PC-3 (cell line): ENCODE measurements around the gene MOB3A. TPM values are rescaled to one million over a fixed set of nuclear protein-coding genes. Genes with fewer than 3 reads are reported as not detected.

Source experiments
- ATAC-seq: fragments of 200-7000 bp; cut with Tn5 transposase; 2 replicates; pipeline ENCODE4 v1.9.1; 2020; ENCODE audit warnings: mild to moderate bottlenecking, moderate library complexity
- BruUV-seq: library from RNA; stranded (reverse); fragments of 400-500 nt; replicated peaks from 2 replicates; lab custom pipeline; 2021; lab: Mats Ljungman, UMichigan
- CTCF ChIA-PET: fragments of 300-600 bp; sonication (Branson Sonifier 250); formaldehyde crosslinking; loops from one replicate; lab custom pipeline; 2022; ENCODE audit warnings: antibody characterized with exemption; lab: Charles Lee
- POLR2A ChIA-PET: fragments of 300-600 bp; sonication (Branson Sonifier 250); formaldehyde crosslinking; loops from one replicate; lab custom pipeline; 2022; ENCODE audit warnings: antibody characterized with exemption; ENCODE audit not compliant: unreplicated experiment; lab: Charles Lee
- DNase-seq: peaks from one replicate; pipeline ENCODE4 v3.0.0-alpha.2; 2015
- H2AFZ ChIP-seq: fragments of 300-600 bp; sonication (generic); 2 replicates; pipeline ENCODE4 v1.6.0; 2016; ENCODE audit warnings: antibody characterized with exemption, low read length
- H3F3A ChIP-seq: fragments of 300-600 bp; sonication (generic); one replicate; pipeline ENCODE4 v1.6.0; 2017; ENCODE audit warnings: antibody characterized with exemption, low read length, control low read depth, mild to moderate bottlenecking; ENCODE audit not compliant: unreplicated experiment
- H3K27ac ChIP-seq: fragments of 300-600 bp; sonication (generic); 2 replicates; pipeline ENCODE4 v1.5.1; 2016; ENCODE audit warnings: mild to moderate bottlenecking, low read length
- H3K27me3 ChIP-seq: fragments of 300-600 bp; sonication (generic); 2 replicates; pipeline ENCODE4 v1.6.1; 2016; ENCODE audit warnings: low read length, mixed read lengths
- H3K36me3 ChIP-seq: fragments of 300-600 bp; sonication (generic); 2 replicates; pipeline ENCODE4 v1.6.1; 2016; ENCODE audit warnings: low read depth, mixed run types, low read length, mixed read lengths
- H3K4me1 ChIP-seq: fragments of 300-600 bp; sonication (generic); 2 replicates; pipeline ENCODE4 v1.5.1; 2016; ENCODE audit warnings: low read length; ENCODE audit not compliant: insufficient read depth
- H3K4me2 ChIP-seq: fragments of 300-600 bp; sonication (generic); 2 replicates; pipeline ENCODE4 v1.6.0; 2016; ENCODE audit warnings: low read length
- H3K4me3 ChIP-seq: fragments of 300-600 bp; sonication (generic); 2 replicates; pipeline ENCODE4 v1.5.1; 2016; ENCODE audit warnings: mild to moderate bottlenecking, low read length, mixed read lengths
- H3K79me2 ChIP-seq: fragments of 300-600 bp; sonication (generic); 2 replicates; pipeline ENCODE4 v1.6.1; 2017; ENCODE audit warnings: low read length, mixed read lengths
- H3K9ac ChIP-seq: fragments of 300-600 bp; sonication (generic); 2 replicates; pipeline ENCODE4 v1.6.0; 2016; ENCODE audit warnings: mild to moderate bottlenecking, low read length
- H3K9me2 ChIP-seq: fragments of 300-600 bp; sonication (generic); replicated peaks from 2 replicates; pipeline ENCODE4 v1.6.1; 2016; ENCODE audit warnings: mixed run types, low read length, mixed read lengths
- H3K9me3 ChIP-seq: fragments of 300-600 bp; sonication (generic); 2 replicates; pipeline ENCODE4 v1.6.1; 2016; ENCODE audit warnings: low read length, mixed read lengths
- H4K20me1 ChIP-seq: fragments of 300-600 bp; sonication (generic); 2 replicates; pipeline ENCODE4 v1.6.1; 2016; ENCODE audit warnings: low read length, mixed read lengths
- EZH2 ChIP-seq: fragments of 300-600 bp; sonication (generic); IDR thresholded peaks from one replicate; pipeline ENCODE4 v1.6.1; 2017; ENCODE audit warnings: antibody characterized with exemption, mild to moderate bottlenecking, low read length; ENCODE audit not compliant: unreplicated experiment
- EZH2phosphoT487 ChIP-seq: fragments of 300-600 bp; sonication (generic); IDR thresholded peaks from 2 replicates; pipeline ENCODE4 v1.6.1; 2018; ENCODE audit warnings: mild to moderate bottlenecking, antibody characterized with exemption, low read length, borderline replicate concordance
- intact Hi-C: fragments of 100-400 bp; cut with micrococcal nuclease; formaldehyde crosslinking; loops from 2 replicates; pipeline ENCODE4 v1.9.0; 2023
- total RNA-seq: library from RNA; depleted of rRNA; stranded (reverse); fragments of >200 nt; gene quantifications from 2 replicates; pipeline ENCODE4 v1.2.3, GENCODE V29; 2014
- TF ChIP-seq, protein P1 (sequence below): fragments of 300-600 bp; sonication (generic); conservative IDR thresholded peaks from 2 replicates; pipeline ENCODE4 v1.5.1; 2017; ENCODE audit warnings: antibody characterized with exemption, low read depth, mild to moderate bottlenecking, low read length

MOB3A gene
- total RNA-seq, 1 experiment from 2014 or later: 15.1 TPM

DNA sequence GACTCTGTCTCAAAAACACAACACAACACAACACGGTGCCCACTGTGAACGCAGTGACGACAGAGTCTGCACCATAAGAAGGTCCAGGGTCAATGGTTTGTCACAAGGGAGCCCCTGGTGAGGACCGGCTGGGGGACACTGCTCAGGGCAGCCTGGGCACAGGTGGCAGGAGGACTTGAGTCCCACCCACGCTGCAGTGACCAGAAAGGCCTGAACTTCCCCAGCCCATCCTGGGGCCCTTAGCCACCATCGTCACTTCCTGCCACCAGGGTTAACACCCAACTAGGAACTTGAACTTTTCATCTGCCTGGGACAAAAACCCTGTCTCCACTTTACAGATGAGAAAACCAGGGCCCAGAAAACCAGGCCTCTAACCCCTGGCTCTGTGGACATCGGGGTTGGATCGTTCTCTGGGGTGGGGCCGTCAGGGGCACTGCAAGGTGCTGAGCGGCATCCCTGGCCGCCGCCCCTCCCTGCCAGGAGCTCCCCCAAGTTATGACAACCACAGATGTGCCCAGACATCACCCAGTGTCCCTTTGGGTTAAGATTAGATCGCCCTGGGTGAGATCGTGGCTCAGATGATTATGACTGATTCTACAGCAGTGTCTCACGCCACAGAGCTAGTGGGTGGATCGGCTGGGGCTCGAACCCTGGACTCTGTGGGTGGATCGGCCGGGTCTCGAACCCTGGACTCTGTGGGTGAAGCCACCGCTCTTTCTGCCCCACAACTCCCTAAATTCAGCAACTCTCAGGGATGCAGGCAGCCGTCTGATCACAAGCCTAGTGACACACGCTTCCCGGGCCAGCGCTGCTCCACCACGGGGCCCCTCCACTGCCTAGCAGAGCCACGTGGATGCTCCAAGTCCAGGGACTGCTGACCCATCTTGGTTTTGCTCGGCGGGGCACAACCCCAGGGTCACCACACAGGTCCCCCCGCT is 14.0 kb downstream of the MOB3A start:
- intact Hi-C loops: no loop called here
- Histone ChIP-seq H3K9me3 (no peaks in the 10 kb centered on the region), H3K36me3 (no peaks in the 10 kb centered on the region), H2AFZ (no peak overlapping the region), H3K79me2 (no peaks in the 10 kb centered on the region), H3K4me1 (peaks cover 4% of the 10 kb centered on the region; the same call in 1 of the 2 replicates), H4K20me1 (no peaks in the 10 kb centered on the region), H3K9ac (no peak overlapping the region), H3K4me2 (no peak overlapping the region), H3K27me3 (no peaks in the 10 kb centered on the region), H3K27ac (no peak overlapping the region), H3F3A (no peaks in the 10 kb centered on the region), H3K4me3 (no peak overlapping the region), H3K9me2 (no peaks in the 10 kb centered on the region)
- CTCF ChIA-PET: no interaction called here
- DNase-seq (no peak), ATAC-seq (no peak)
- TF ChIP-seq EZH2phosphoT487: no peak
- TF ChIP-seq, protein P1, sequence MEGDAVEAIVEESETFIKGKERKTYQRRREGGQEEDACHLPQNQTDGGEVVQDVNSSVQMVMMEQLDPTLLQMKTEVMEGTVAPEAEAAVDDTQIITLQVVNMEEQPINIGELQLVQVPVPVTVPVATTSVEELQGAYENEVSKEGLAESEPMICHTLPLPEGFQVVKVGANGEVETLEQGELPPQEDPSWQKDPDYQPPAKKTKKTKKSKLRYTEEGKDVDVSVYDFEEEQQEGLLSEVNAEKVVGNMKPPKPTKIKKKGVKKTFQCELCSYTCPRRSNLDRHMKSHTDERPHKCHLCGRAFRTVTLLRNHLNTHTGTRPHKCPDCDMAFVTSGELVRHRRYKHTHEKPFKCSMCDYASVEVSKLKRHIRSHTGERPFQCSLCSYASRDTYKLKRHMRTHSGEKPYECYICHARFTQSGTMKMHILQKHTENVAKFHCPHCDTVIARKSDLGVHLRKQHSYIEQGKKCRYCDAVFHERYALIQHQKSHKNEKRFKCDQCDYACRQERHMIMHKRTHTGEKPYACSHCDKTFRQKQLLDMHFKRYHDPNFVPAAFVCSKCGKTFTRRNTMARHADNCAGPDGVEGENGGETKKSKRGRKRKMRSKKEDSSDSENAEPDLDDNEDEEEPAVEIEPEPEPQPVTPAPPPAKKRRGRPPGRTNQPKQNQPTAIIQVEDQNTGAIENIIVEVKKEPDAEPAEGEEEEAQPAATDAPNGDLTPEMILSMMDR: no peak
- TF ChIP-seq EZH2: no peak
- POLR2A ChIA-PET: no interaction called here
- no TSS peak for BruUV-seq

DNA sequence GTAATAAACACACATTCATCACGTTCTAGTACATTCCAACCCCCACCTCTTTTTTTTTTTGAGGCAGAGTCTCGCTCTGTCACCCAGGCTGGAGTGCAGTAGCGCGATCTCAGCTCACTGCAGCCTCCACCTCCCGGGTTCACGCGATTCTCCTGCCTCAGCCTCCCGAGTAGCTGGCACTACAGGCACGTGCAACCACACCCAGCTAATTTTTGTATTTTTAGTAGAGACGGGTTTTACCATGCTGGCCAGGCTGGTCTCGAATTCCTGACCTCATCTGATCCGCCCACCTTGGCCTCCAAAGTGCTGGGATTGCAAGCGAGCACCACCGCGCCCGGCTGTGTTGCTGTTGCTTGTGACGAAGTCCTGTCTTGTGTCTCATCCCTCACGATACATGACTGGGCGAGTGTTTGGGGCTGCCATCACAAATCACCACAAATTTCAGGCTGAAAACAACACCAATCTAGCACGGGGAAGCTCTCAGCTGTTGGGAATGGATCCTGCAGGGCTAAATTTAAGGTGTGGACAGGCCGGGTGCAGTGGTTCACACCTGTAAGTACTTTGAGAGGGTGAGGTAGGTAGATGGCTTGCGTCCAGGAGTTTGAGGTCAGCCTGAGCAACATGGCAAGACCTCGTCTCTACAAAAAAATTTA is 15.7 kb downstream of the MOB3A start:
- H4K20me1 ChIP-seq: no peaks in the 10 kb centered on the region
- no peaks in the 10 kb centered on the region for H3K9me3 ChIP-seq
- ChIA-PET POLR2A (no interaction called here), CTCF (no interaction called here)
- H3K27ac ChIP-seq: no peak overlapping the region
- ATAC-seq: no peak
- H3K9ac ChIP-seq: no peak overlapping the region
- H3K36me3 ChIP-seq: no peaks in the 10 kb centered on the region
- no peaks in the 10 kb centered on the region for H3K27me3 ChIP-seq
- DNase-seq: no peak
- H3K4me2 ChIP-seq: no peak overlapping the region
- no TSS peak for BruUV-seq
- H3K9me2 ChIP-seq: no peaks in the 10 kb centered on the region
- H3K4me3 ChIP-seq: no peak overlapping the region
- intact Hi-C loops: no loop called here
- TF ChIP-seq EZH2phosphoT487: no peak
- TF ChIP-seq, protein P1: no peak
- TF ChIP-seq EZH2: no peak
- peaks cover 4% of the 10 kb centered on the region; the same call in 1 of the 2 replicates for H3K4me1 ChIP-seq
- H2AFZ ChIP-seq: no peak overlapping the region
- H3F3A ChIP-seq: no peaks in the 10 kb centered on the region
- no peaks in the 10 kb centered on the region for H3K79me2 ChIP-seq
